Heart right ventricle (tissue), 16 donors: ENCODE results near the gene PTMA. TPM values are rescaled to one million over a fixed set of nuclear protein-coding genes. Genes with fewer than 3 reads are reported as not detected.
A peak's percentile ranks its signal among the peaks of the same experiment; 100 is the strongest.

ENCODE experiments used
- ATAC-seq, 8 donors: fragments of 200-7000 bp; cut with Tn5 transposase; one replicate each; pipeline ENCODE4 v1.9.1; 2020; ENCODE audit warnings: mild to moderate bottlenecking in 8 of 8, moderate library complexity in 8 of 8, moderate number of reproducible peaks in 1 of 8
- DNase-seq, 2 donors: peaks; one replicate each; pipeline ENCODE4 v3.0.0-alpha.2; 2020
- H3K27ac ChIP-seq, 10 donors: fragments of 200-600 bp; sonication (generic) in 2 of 10; one replicate each; pipeline versions ENCODE4 v1.5.0 to v1.8.0; 2020 to 2022; ENCODE audit warnings: mild to moderate bottlenecking in 3 of 10
- H3K27me3 ChIP-seq, 7 donors: fragments of 200-600 bp; one replicate each; pipeline ENCODE4 v1.8.0; 2021 to 2022; ENCODE audit warnings: mild to moderate bottlenecking in 2 of 7
- H3K36me3 ChIP-seq, 9 donors: fragments of 200-600 bp; sonication (generic) in 1 of 9; one replicate each; pipeline versions ENCODE4 v1.5.0 to v1.8.0; 2020 to 2022; ENCODE audit warnings: mild to moderate bottlenecking in 2 of 9
- H3K4me1 ChIP-seq, 9 donors: fragments of 200-600 bp; sonication (generic) in 1 of 9; one replicate each; pipeline versions ENCODE4 v1.5.0 to v1.8.0; 2020 to 2022; ENCODE audit warnings: mild to moderate bottlenecking in 4 of 9
- H3K4me3 ChIP-seq, 10 donors: fragments of 200-600 bp; sonication (generic) in 2 of 10; one replicate each; pipeline versions ENCODE4 v1.5.0 to v1.8.0; 2020 to 2022; ENCODE audit warnings: mild to moderate bottlenecking in 7 of 10, moderate library complexity in 2 of 10
- H3K9me3 ChIP-seq, 11 donors: fragments of 200-600 bp in 10 of 11; sonication (generic) in 2 of 11; one replicate each; pipeline versions ENCODE4 v1.5.0 to v1.8.0; 2013 to 2022; ENCODE audit warnings: mild to moderate bottlenecking in 2 of 11, control low read depth in 1 of 11, moderate library complexity in 1 of 11
- WGBS, 2 donors: extraction: QIAGEN DNeasy Blood & Tissue Kit; methylation state at CpG; one replicate each; pipeline ENCODE4 v1.1.7; 2013; ENCODE audit warnings: inconsistent platforms in 1 of 2; 5-methylcytosine and 5-hydroxymethylcytosine counted together
- intact Hi-C, 10 donors: fragments of 100-400 bp; cut with DNase I; formaldehyde crosslinking; loops; one replicate each; pipeline versions ENCODE4 v1.11.1 to v1.14.2; 2022
- polyA plus RNA-seq, 2 donors: library from polyadenylated mRNA; stranded (reverse); fragments of 200-250 nt; gene quantifications; one replicate each; pipeline ENCODE4 v1.2.3, GENCODE V29; 2013
- total RNA-seq, 10 donors: library from RNA; stranded (reverse); fragmentation: NEBNext Ultra II Directional in 3 of 10; extraction: Animal tissue kit (Norgen Biotek cat#: 25700) in 3 of 10; gene quantifications; one replicate each; pipeline versions ENCODE4 v1.2.1 to v1.2.4, GENCODE V29; 2021 to 2023
- TF ChIP-seq, protein P1 (sequence below), 9 donors: fragments of 200-600 bp; sonication (generic) in 2 of 9; IDR thresholded peaks; one replicate each; pipeline versions ENCODE4 v1.5.0 to v1.8.0; 2021 to 2022; ENCODE audit warnings: antibody characterized with exemption in 9 of 9, mild to moderate bottlenecking in 5 of 9, moderate library complexity in 1 of 9
- donor health status: Arrhythmogenic right ventricular cardiomyopathy.
- donor health status: ischemic (EF 13 %, LVEDD 7.1; RV severe dilation, severe dysfunction).
- donor health status: healthy with polysubstance abuse.
- donor health status: DM: no; HTN: yes; CAD: no.
- donor health status: DM: no; HTN: no; CAD: no.
- donor health status: ischemic (EF 25% LVEDD 6.9; RV normal size, moderate dysfunction).
- donor health status: ischemic (EF 25% LVEDD 5.7; RV mildly dilated, moderate dysfunction).
- donor health status: healthy.
- donor health status: DM: yes; HTN: yes; CAD: no.
- donor health status: Ischemic cardiomyopathy.
- donor health status: ischemic (EF 35%, LVEDD 5.7; RV mildly dilated, moderate dysfunction).
- donor health status: nonischemic (EF 11% LVEDD 7.7; RV severe dilation, severe dysfunction).
- donor health status: DM: yes; HTN: yes; CAD: no.
- donor health status: PGD.
- donor health status: ischemic (EF 29% LVEDD 5.4; RV normal size, mild dysfunction).
- donor health status: nonischemic (EF 23%, LVEDD 6.1; RV moderate dilation, normal function).

The PTMA gene
- total and polyA plus RNA-seq, 12 donors = 133 to 626 (median 181) TPM

DNA sequence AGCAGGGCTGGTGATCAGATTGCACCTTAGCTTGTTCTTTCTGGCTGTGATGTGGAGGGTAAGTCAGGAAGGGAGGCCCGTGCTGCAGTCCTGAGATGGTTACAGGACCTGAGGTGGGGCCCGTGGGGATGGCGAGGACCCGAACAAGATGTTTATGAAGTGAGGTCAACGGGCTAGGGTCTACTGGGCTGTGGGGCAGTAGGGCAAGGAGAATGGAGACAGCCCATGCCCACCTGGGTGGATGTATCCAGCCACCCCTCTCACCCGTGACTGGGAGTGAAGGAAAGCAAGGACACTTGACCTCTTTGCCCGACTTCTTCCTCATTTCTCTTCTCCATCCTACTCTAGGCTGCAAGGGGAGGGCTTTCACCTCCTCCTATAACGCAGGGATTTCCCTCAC, 18.0 kb downstream of the PTMA start:
- 88 to 90% methylated on average over 8 of the region's 8 CpGs for WGBS, 2 donors
- Histone ChIP-seq H3K4me1 (no peaks in the 10 kb centered on the region), H3K27ac (no peak overlapping the region), H3K9me3 (no peaks in the 10 kb centered on the region), H3K4me3 (no peak overlapping the region), H3K36me3 (peaks cover 0 to 11% (median 0%) of the 10 kb centered on the region in 9 donors), H3K27me3 (no peaks in the 10 kb centered on the region)
- intact Hi-C loops = loop anchor here in 1 of 10 donors (10.0 kb wide), 1 partner anchor 211 kb away; no protein-coding TSS in a partner anchor
- TF ChIP-seq, protein P1, sequence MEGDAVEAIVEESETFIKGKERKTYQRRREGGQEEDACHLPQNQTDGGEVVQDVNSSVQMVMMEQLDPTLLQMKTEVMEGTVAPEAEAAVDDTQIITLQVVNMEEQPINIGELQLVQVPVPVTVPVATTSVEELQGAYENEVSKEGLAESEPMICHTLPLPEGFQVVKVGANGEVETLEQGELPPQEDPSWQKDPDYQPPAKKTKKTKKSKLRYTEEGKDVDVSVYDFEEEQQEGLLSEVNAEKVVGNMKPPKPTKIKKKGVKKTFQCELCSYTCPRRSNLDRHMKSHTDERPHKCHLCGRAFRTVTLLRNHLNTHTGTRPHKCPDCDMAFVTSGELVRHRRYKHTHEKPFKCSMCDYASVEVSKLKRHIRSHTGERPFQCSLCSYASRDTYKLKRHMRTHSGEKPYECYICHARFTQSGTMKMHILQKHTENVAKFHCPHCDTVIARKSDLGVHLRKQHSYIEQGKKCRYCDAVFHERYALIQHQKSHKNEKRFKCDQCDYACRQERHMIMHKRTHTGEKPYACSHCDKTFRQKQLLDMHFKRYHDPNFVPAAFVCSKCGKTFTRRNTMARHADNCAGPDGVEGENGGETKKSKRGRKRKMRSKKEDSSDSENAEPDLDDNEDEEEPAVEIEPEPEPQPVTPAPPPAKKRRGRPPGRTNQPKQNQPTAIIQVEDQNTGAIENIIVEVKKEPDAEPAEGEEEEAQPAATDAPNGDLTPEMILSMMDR (IDR thresholded peaks at IDR 0.05) = no peak
- peak in 1 of 8 donors; percentile 19 for ATAC-seq
- no peak for DNase-seq

GRCh38 chr2:231727621-231728020, 19.3 kb downstream of the PTMA start:
- H3K36me3 ChIP-seq = peaks cover 0 to 25% (median 8%) of the 10 kb centered on the region in 9 donors
- intact Hi-C loops = loop anchor here in 1 of 10 donors (10.0 kb wide), 1 partner anchor 213 kb away; no protein-coding TSS in a partner anchor
- WGBS, 2 donors = 72 to 75% methylated on average over 4 of the region's 4 CpGs
- DNase-seq (no peak), ATAC-seq (no peak)
- no peaks in the 10 kb centered on the region for H3K27me3 ChIP-seq
- H3K27ac ChIP-seq = no peak overlapping the region
- TF ChIP-seq, protein P1 (IDR thresholded peaks at IDR 0.05) = no peak
- H3K4me3 ChIP-seq = no peak overlapping the region
- H3K4me1 ChIP-seq = no peaks in the 10 kb centered on the region
- no peaks in the 10 kb centered on the region for H3K9me3 ChIP-seq

DNA sequence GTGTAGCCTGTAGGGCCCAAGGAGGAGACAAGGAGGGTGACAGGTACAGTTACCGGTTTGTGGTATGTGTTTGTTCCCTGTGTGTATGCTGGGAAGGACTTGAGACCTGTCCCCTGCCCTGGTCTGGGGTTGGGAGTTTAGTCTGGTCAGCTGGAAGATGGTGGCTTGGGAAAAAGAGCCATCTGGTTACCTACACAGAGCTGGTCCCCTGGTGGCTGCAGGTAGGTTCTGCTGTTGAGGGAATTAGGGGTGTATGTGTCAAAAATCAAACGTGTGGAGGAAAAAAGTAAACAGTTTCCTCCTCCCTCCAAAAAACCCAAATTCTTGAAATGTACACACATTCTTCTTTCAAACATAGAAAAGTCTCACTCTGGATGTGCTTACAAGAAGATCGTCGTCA, 24.3 kb downstream of the PTMA start:
- Histone ChIP-seq H3K9me3 (no peaks in the 10 kb centered on the region), H3K36me3 (peaks cover 0 to 73% (median 17%) of the 10 kb centered on the region in 9 donors), H3K27ac (no peak overlapping the region), H3K4me1 (no peaks in the 10 kb centered on the region), H3K27me3 (no peaks in the 10 kb centered on the region), H3K4me3 (no peak overlapping the region)
- WGBS, 2 donors = 85 to 87% methylated on average over 4 of the region's 4 CpGs
- DNase-seq = no peak
- ATAC-seq = no peak
- intact Hi-C loops = no loop called here
- TF ChIP-seq, protein P1 (IDR thresholded peaks at IDR 0.05) = no peak

DNA sequence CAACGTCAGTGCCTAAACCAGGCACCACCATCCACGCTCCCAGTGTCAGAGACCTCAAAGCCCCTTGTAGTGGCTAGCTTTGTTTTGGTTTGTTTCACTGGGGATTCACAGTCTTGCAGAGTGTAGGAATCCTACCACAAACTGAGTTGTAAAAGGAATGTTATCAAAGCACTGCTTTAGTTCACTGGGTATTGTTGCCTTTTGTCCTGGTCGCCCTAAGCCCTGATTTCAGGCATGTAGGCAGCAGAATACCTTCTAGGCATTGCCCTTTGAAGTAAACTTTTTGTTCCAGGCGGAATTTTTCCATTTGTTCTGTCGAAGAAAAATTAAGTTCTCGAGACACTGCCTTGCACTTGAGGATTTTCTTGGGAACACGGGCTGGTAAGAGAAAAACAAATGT, 29.4 kb downstream of the PTMA start:
- no peaks in the 10 kb centered on the region for H3K27me3 ChIP-seq
- no peaks in the 10 kb centered on the region for H3K4me1 ChIP-seq
- WGBS, 2 donors = 94 to 97% methylated on average over 7 of the region's 7 CpGs
- no peak for ATAC-seq
- H3K9me3 ChIP-seq = no peaks in the 10 kb centered on the region
- H3K4me3 ChIP-seq = no peak overlapping the region
- DNase-seq = no peak
- peaks cover 0 to 67% (median 18%) of the 10 kb centered on the region in 9 donors for H3K36me3 ChIP-seq
- no peak overlapping the region for H3K27ac ChIP-seq
- intact Hi-C loops = no loop called here
- TF ChIP-seq, protein P1 (IDR thresholded peaks at IDR 0.05) = no peak
